Suprapubic skin (tissue), 4 donors: Measurements from ENCODE around the gene TBRG1.

Experiments used
- POLR2A ChIP-seq, 2 donors: fragments of 450-650 bp; IDR thresholded peaks; one replicate each; pipeline ENCODE4 v1.6.1; 2017; ENCODE audit warnings: antibody characterized with exemption in 2 of 2, mild to moderate bottlenecking in 2 of 2, moderate library complexity in 2 of 2
- POLR2AphosphoS5 ChIP-seq, 3 donors: sonication (generic); formaldehyde crosslinking; IDR thresholded peaks; one replicate each; pipeline ENCODE4 v1.6.1; 2017; ENCODE audit warnings: antibody characterized with exemption in 3 of 3
- TF ChIP-seq, protein P1 (sequence below), 2 donors: fragments of 200-600 bp in 1 of 2; fragments of 450-650 bp in 1 of 2; sonication (generic) in 1 of 2; IDR thresholded peaks; one replicate each; pipeline ENCODE4 v1.5.1; 2016 to 2019; ENCODE audit warnings: antibody characterized with exemption in 2 of 2, mild to moderate bottlenecking in 1 of 2, moderate library complexity in 1 of 2

DNA sequence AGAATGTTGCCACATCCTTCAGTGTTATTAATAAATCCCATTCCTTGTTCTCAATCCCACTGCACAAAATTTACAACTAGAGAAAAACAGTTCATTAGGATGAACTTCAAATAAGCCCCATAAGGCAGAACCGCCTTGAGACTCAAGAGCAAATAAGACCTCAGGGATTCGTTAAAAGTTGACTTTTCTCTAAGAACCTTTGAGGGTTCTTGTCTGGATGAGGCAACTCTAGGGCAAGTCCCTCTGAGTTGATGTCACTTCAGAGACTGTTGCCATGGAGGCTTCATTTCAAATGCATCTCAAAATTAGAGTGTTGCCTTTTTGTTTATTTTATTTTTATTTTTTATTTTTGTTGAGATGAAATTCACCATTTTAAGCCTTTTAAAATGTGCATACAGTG lies 31.2 kb upstream of the TBRG1 start:
- TF ChIP-seq POLR2A (IDR thresholded peaks at IDR 0.05): no peak
- TF ChIP-seq, protein P1, sequence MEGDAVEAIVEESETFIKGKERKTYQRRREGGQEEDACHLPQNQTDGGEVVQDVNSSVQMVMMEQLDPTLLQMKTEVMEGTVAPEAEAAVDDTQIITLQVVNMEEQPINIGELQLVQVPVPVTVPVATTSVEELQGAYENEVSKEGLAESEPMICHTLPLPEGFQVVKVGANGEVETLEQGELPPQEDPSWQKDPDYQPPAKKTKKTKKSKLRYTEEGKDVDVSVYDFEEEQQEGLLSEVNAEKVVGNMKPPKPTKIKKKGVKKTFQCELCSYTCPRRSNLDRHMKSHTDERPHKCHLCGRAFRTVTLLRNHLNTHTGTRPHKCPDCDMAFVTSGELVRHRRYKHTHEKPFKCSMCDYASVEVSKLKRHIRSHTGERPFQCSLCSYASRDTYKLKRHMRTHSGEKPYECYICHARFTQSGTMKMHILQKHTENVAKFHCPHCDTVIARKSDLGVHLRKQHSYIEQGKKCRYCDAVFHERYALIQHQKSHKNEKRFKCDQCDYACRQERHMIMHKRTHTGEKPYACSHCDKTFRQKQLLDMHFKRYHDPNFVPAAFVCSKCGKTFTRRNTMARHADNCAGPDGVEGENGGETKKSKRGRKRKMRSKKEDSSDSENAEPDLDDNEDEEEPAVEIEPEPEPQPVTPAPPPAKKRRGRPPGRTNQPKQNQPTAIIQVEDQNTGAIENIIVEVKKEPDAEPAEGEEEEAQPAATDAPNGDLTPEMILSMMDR (IDR thresholded peaks at IDR 0.05): no peak
- TF ChIP-seq POLR2AphosphoS5 (IDR thresholded peaks at IDR 0.05): no peak
